HEK293 (cell line): ENCODE results near the gene TENT4A.

ENCODE experiments used
- REPIN1 ChIP-seq: fragments of 450-650 bp; formaldehyde crosslinking; IDR thresholded peaks from 2 replicates; pipeline ENCODE4 v1.5.1; 2017; ENCODE audit warnings: missing biosample characterization, missing genetic modification characterization, low read depth
- YY1 ChIP-seq: fragments of 450-650 bp; formaldehyde crosslinking; IDR thresholded peaks from 2 replicates; pipeline ENCODE4 v1.5.1; 2018; ENCODE audit warnings: missing biosample characterization, missing genetic modification characterization
- ZFP37 ChIP-seq: fragments of 450-650 bp; formaldehyde crosslinking; IDR thresholded peaks from 2 replicates; pipeline ENCODE4 v1.5.1; 2016; ENCODE audit warnings: missing biosample characterization, missing genetic modification characterization
- ZFP41 ChIP-seq: fragments of 450-650 bp; formaldehyde crosslinking; IDR thresholded peaks from 2 replicates; pipeline ENCODE4 v1.5.1; 2016; ENCODE audit warnings: missing biosample characterization, missing genetic modification characterization, borderline replicate concordance
- ZNF174 ChIP-seq: fragments of 450-650 bp; formaldehyde crosslinking; IDR thresholded peaks from 2 replicates; pipeline ENCODE4 v1.5.0; 2017; ENCODE audit warnings: missing biosample characterization, mild to moderate bottlenecking, missing genetic modification characterization
- ZNF292 ChIP-seq: fragments of 450-650 bp; formaldehyde crosslinking; IDR thresholded peaks from 2 replicates; pipeline ENCODE4 v1.5.1; 2016; ENCODE audit warnings: low read depth, missing biosample characterization, missing genetic modification characterization, borderline replicate concordance
- ZNF350 ChIP-seq: fragments of 450-650 bp; formaldehyde crosslinking; IDR thresholded peaks from 2 replicates; pipeline ENCODE4 v1.5.0; 2017; ENCODE audit warnings: missing biosample characterization, mild to moderate bottlenecking, missing genetic modification characterization
- ZNF560 ChIP-seq: fragments of 450-650 bp; formaldehyde crosslinking; IDR thresholded peaks from 2 replicates; pipeline ENCODE4 v1.5.1; 2017; ENCODE audit warnings: missing biosample characterization, missing genetic modification characterization, borderline replicate concordance
- ZSCAN23 ChIP-seq: fragments of 450-650 bp; formaldehyde crosslinking; IDR thresholded peaks from 2 replicates; pipeline ENCODE4 v1.5.1; 2016; ENCODE audit warnings: missing biosample characterization, missing genetic modification characterization
- TF ChIP-seq, protein P1 (sequence below): fragments of 450-650 bp; formaldehyde crosslinking; IDR thresholded peaks from 2 replicates; pipeline ENCODE4 v1.5.1; 2016; ENCODE audit warnings: missing biosample characterization, missing genetic modification characterization
- TF ChIP-seq, protein P2 (sequence below): fragments of 450-650 bp; formaldehyde crosslinking; IDR thresholded peaks from 2 replicates; pipeline ENCODE4 v1.5.1; 2016; ENCODE audit warnings: missing biosample characterization, missing genetic modification characterization
- TF ChIP-seq, protein P3 (sequence below): fragments of 450-650 bp; formaldehyde crosslinking; optimal IDR thresholded peaks from 2 replicates; pipeline ENCODE3; 2016; ENCODE audit warnings: missing biosample characterization, mild to moderate bottlenecking, missing genetic modification characterization

DNA sequence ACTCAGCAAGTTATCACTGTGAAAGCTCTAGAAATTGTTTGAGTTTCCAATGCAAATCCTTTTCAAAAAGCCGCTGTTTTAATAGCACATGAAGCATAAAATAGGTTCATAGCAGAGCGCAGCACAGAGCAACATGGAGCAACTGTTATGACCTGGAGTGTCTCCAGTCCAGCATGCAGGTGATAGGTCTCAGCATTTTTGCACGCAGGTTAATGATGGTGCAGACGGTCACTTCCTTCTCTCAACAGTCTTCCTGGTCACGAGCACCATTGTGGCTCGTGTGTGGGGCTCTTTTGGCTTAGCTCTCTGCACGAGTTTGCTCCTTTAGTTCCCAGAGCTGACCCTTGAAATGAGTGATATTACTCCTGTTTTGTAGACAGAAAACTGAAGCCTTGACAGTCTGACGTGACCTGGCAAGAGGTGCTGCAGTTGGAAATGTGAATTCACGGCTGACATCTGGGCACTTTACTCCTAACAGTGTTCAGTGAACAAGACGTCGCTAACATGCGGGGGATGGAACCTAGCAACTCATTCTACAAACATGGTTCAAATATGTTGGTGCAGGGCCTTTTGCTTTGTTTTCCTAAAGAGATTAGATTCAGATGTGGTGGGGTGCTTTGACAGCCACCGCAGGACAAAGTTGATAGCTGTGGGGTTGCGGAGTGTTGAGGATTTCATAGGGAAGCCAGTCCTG lies 10.0 kb downstream of the TENT4A start:
- no peak for TF ChIP-seq ZFP41 (tag by site-specific recombination)
- TF ChIP-seq, protein P1, sequence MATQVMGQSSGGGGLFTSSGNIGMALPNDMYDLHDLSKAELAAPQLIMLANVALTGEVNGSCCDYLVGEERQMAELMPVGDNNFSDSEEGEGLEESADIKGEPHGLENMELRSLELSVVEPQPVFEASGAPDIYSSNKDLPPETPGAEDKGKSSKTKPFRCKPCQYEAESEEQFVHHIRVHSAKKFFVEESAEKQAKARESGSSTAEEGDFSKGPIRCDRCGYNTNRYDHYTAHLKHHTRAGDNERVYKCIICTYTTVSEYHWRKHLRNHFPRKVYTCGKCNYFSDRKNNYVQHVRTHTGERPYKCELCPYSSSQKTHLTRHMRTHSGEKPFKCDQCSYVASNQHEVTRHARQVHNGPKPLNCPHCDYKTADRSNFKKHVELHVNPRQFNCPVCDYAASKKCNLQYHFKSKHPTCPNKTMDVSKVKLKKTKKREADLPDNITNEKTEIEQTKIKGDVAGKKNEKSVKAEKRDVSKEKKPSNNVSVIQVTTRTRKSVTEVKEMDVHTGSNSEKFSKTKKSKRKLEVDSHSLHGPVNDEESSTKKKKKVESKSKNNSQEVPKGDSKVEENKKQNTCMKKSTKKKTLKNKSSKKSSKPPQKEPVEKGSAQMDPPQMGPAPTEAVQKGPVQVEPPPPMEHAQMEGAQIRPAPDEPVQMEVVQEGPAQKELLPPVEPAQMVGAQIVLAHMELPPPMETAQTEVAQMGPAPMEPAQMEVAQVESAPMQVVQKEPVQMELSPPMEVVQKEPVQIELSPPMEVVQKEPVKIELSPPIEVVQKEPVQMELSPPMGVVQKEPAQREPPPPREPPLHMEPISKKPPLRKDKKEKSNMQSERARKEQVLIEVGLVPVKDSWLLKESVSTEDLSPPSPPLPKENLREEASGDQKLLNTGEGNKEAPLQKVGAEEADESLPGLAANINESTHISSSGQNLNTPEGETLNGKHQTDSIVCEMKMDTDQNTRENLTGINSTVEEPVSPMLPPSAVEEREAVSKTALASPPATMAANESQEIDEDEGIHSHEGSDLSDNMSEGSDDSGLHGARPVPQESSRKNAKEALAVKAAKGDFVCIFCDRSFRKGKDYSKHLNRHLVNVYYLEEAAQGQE (tag by site-specific recombination): no peak
- TF ChIP-seq, protein P2, sequence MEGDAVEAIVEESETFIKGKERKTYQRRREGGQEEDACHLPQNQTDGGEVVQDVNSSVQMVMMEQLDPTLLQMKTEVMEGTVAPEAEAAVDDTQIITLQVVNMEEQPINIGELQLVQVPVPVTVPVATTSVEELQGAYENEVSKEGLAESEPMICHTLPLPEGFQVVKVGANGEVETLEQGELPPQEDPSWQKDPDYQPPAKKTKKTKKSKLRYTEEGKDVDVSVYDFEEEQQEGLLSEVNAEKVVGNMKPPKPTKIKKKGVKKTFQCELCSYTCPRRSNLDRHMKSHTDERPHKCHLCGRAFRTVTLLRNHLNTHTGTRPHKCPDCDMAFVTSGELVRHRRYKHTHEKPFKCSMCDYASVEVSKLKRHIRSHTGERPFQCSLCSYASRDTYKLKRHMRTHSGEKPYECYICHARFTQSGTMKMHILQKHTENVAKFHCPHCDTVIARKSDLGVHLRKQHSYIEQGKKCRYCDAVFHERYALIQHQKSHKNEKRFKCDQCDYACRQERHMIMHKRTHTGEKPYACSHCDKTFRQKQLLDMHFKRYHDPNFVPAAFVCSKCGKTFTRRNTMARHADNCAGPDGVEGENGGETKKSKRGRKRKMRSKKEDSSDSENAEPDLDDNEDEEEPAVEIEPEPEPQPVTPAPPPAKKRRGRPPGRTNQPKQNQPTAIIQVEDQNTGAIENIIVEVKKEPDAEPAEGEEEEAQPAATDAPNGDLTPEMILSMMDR (tag by site-specific recombination): no peak
- TF ChIP-seq ZFP37 (tag by site-specific recombination): no peak
- TF ChIP-seq ZSCAN23 (tag by site-specific recombination): no peak
- TF ChIP-seq ZNF350: no peak
- TF ChIP-seq ZNF292 (tag by site-specific recombination): no peak
- TF ChIP-seq YY1 (tag by site-specific recombination): no peak
- TF ChIP-seq ZNF560 (tag by site-specific recombination): no peak
- no peak for TF ChIP-seq ZNF174
- TF ChIP-seq REPIN1 (tag by site-specific recombination): no peak
- TF ChIP-seq, protein P3, sequence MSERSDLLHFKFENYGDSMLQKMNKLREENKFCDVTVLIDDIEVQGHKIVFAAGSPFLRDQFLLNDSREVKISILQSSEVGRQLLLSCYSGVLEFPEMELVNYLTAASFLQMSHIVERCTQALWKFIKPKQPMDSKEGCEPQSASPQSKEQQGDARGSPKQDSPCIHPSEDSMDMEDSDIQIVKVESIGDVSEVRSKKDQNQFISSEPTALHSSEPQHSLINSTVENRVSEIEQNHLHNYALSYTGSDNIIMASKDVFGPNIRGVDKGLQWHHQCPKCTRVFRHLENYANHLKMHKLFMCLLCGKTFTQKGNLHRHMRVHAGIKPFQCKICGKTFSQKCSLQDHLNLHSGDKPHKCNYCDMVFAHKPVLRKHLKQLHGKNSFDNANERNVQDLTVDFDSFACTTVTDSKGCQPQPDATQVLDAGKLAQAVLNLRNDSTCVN (tag by site-specific recombination): no peak
